Brain microvascular endothelial cell (primary cell): ENCODE data around the gene PLOD2.

Experiments used
- DNase-seq: peaks from one replicate; pipeline ENCODE4 v3.0.0-alpha.2; 2020
- H3K27ac ChIP-seq: fragments of 250-450 bp; sonication (Bioruptor Pico); 2 replicates; pipeline ENCODE4 v1.5.1; 2020; ENCODE audit warnings: mild to moderate bottlenecking, moderate library complexity
- H3K27me3 ChIP-seq: fragments of 250-450 bp; sonication (Bioruptor Pico); replicated peaks from 2 replicates; pipeline ENCODE4 v1.5.1; 2020; ENCODE audit warnings: mild to moderate bottlenecking
- H3K36me3 ChIP-seq: fragments of 250-450 bp; sonication (Bioruptor Pico); replicated peaks from 2 replicates; pipeline ENCODE4 v1.5.1; 2020; ENCODE audit warnings: mild to moderate bottlenecking
- H3K4me3 ChIP-seq: 2 replicates; pipeline ENCODE4 v1.5.1; 2011; ENCODE audit warnings: low read depth, mild to moderate bottlenecking, control low read depth, low read length, moderate library complexity
- in situ Hi-C: cut with HindIII; loops from 2 replicates; pipeline ENCODE4 v1.10.0; 2017; ENCODE audit warnings: low sequenced_read_pairs, low pct_ligation_motif_present
- TF ChIP-seq, protein P1 (sequence below): IDR thresholded peaks from 2 replicates; pipeline ENCODE4 v1.5.1; 2011; ENCODE audit warnings: low read depth, mild to moderate bottlenecking, moderate library complexity, low read length, control low read depth, inconsistent platforms; ENCODE audit errors: missing control alignments

Gene PLOD2

DNA sequence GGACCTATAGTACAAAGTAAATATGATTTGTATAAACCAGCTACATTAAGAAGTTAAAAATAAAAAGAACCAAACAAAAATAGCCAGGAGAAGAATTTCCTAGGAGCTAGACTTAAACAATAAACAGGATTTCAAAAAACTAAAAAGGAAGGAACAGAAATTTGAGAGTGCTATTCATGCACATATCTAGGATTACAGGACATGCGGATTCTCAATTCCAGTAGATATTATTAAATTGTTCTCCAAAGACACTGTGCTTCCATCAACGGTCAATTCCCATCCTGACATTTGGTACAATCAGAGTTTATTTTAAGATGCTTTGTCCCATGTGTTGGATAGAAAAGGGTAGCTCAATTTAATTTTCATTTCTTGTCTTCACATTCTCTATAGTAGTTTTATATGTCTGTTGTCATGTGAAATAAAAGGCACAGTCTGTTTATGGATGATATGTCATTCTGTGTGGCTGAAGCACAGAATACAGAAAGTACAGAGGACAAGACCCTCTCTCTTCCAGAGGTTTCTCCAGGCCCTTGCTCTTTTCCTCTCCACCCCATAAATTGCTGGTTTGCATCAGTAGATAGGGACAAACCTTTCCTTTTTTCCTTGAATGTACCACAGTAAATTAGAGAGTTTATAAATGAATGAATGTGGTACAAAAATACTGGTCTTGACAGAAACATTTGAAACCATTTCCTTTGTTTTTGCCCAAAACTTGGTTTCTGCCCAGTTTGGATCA lies 3.5 kb downstream of the PLOD2 start:
- no peak overlapping the region for H3K27ac ChIP-seq
- TF ChIP-seq, protein P1, sequence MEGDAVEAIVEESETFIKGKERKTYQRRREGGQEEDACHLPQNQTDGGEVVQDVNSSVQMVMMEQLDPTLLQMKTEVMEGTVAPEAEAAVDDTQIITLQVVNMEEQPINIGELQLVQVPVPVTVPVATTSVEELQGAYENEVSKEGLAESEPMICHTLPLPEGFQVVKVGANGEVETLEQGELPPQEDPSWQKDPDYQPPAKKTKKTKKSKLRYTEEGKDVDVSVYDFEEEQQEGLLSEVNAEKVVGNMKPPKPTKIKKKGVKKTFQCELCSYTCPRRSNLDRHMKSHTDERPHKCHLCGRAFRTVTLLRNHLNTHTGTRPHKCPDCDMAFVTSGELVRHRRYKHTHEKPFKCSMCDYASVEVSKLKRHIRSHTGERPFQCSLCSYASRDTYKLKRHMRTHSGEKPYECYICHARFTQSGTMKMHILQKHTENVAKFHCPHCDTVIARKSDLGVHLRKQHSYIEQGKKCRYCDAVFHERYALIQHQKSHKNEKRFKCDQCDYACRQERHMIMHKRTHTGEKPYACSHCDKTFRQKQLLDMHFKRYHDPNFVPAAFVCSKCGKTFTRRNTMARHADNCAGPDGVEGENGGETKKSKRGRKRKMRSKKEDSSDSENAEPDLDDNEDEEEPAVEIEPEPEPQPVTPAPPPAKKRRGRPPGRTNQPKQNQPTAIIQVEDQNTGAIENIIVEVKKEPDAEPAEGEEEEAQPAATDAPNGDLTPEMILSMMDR = no peak
- in situ Hi-C loops = no loop called here

DNA sequence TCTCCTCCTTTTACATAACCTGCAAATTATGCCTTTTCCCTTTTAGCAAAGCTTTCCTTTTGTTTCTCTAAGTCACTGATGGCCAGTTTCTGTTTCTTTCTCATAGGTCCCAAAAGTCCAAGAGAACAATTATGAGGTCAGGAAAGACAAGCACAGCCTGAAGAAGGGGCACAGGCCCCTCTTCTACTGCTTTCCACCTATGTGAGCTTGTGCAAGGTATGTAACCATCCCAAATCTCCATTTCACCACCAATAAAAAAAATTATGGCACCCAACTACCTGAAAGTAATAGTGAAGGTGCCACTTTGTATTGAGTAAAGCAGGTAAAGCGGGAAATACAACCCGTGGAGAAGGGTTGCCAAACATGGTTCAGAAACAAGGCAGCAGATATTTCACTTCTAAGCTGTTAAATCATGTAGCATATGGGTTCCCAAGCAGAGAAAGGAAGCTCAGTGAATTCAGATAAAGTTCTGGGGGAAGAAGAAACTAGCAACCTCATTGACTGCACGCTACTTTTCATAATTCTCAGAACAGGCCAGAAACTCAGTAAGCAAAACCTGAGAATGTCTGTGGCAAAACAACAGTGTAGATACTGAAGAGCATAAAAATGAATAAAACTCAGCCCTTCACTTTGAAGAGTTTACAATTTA lies 4.2 kb downstream of the PLOD2 start:
- no peak for DNase-seq
- in situ Hi-C loops = no loop called here
- H3K36me3 ChIP-seq = peaks cover 3% of the 10 kb centered on the region
- TF ChIP-seq, protein P1 = no peak
- H3K27me3 ChIP-seq = no peaks in the 10 kb centered on the region
- no peak overlapping the region for H3K27ac ChIP-seq
- H3K4me3 ChIP-seq = no peak overlapping the region

More for the DNA sequence above, 3.5 kb downstream of the PLOD2 start:
- Histone ChIP-seq H3K27me3 (no peaks in the 10 kb centered on the region), H3K36me3 (peaks cover 3% of the 10 kb centered on the region), H3K4me3 (peak overlapping the region; percentile 6)
- DNase-seq = no peak

DNA sequence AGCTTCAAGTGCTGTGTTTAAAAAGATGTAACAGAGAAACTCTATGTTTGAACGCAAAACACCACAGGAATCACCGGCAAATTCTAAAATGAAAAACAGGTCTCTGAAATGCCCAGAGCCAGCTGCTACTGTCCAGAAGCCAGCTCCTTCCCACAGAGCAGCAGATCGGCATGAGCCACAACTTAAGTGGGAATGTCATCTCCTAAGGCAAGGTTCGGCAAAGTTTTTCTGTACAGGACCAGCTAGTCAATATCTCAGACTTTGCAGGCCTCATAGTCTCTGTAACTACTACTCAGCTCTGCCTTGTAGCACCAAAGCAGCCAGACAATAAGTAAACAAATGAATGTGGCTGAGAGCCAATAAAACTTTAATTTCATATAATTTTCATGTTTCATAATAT lies 4.9 kb downstream of the PLOD2 start:
- H3K27ac ChIP-seq = no peak overlapping the region
- DNase-seq = no peak
- H3K36me3 ChIP-seq = peaks cover 7% of the 10 kb centered on the region
- no peaks in the 10 kb centered on the region for H3K27me3 ChIP-seq
- no peak overlapping the region for H3K4me3 ChIP-seq
- TF ChIP-seq, protein P1 = no peak
- in situ Hi-C loops = no loop called here

DNA sequence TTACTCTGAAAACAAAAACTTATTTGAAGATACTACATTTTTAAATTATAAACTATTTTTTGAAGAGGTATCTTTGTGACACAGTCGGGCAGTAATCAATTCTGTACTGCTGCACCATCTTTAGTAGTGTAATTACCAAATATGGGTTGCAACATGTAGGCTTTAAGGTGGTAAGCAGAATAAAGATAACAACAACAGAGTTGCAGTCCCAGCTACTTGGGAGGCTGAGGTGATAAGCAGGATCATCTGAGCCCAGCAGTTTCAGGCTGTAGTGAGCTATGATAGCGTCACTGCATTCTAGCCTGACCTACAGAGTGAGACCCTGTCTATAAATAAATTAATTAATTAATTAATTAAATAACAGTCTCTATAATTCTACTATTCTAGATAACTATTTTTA lies 6.0 kb downstream of the PLOD2 start:
- in situ Hi-C loops = no loop called here
- Histone ChIP-seq H3K4me3 (no peak overlapping the region), H3K36me3 (peaks cover 10% of the 10 kb centered on the region), H3K27me3 (no peaks in the 10 kb centered on the region), H3K27ac (no peak overlapping the region)
- TF ChIP-seq, protein P1 = no peak
- DNase-seq = no peak

DNA sequence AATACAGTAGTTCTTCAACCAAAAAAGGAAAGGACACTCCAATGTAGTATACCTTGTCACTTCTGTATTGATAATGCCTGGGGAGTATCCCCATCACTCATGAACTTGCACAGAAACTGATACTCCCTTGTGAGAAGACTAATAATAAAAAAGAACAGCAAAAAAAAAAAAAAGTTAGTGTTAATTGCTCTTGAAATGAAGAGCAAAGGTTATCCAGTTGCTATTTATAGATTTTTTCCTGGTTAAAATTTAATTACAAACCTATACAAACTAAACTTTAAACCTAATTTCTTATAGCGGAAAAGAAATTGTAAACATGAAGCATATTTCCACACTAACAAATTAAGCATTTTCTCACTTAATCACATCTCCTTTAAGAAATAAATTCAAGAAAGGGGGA lies 6.7 kb downstream of the PLOD2 start:
- no peak for DNase-seq
- H3K4me3 ChIP-seq = no peak overlapping the region
- H3K36me3 ChIP-seq = peaks cover 12% of the 10 kb centered on the region
- H3K27me3 ChIP-seq = no peaks in the 10 kb centered on the region
- TF ChIP-seq, protein P1 = no peak
- in situ Hi-C loops = no loop called here
- no peak overlapping the region for H3K27ac ChIP-seq
